ENCODE measurements around the gene CALN1.

DNA sequence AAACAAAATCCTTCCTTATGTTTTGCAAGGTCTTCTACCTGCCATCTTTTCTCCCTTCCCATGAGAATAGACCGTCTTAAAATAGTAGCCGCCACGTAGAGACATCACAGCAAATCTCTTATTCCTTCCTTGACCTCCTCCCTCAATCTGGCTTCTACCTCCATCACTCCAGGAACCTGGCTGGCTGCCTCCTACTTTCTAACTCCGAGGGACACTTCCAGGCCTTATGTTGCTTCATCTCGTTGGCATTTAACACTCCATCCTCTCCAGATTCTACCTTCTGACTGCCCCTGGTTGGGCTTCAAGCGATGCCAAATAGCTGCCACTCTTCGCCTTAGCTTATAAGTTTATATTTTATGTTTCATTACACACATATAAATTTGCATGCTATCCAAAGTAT is 26.4 kb upstream of the CALN1 start:
- TF ChIP-seq TAF1 (IDR thresholded peaks at IDR 0.05; ENCODE audit: borderline replicate concordance, insufficient read depth, low read length) (no peak), SIN3A (IDR thresholded peaks at IDR 0.05; ENCODE audit: borderline replicate concordance, insufficient read depth, low read length) (no peak)
